ENCODE measurements around the gene DUSP14.

- TF ChIP-seq POLR2A (IDR thresholded peaks at IDR 0.05; ENCODE audit: low read depth, low read length) (no peak), POLR2AphosphoS5 (IDR thresholded peaks at IDR 0.05; ENCODE audit: low read depth, low read length) (no peak), SPI1 (IDR thresholded peaks at IDR 0.05; ENCODE audit: low read depth, low read length) (no peak), POU2F2 (IDR thresholded peaks at IDR 0.05; ENCODE audit: low read depth, low read length) (0 out of 2 replicates have a peak, but pooled peaks have one; percentile 14), TAF1 (IDR thresholded peaks at IDR 0.05; ENCODE audit: low read depth, low read length) (no peak), PAX5 (IDR thresholded peaks at IDR 0.05; ENCODE audit: insufficient read depth, low read length, severe bottlenecking) (no peak)
Measured at GRCh38 chr17:37490022-37490587, 414 bp downstream of the DUSP14 start.
